Fibroblast of skin of left quadriceps (primary cell): ENCODE data around the gene DHRS4L2.
"Not testable (repeated sequence)": the region's sequence is repeated elsewhere in the genome, so short reads cannot be mapped to it uniquely, and the experiment has no call there.

Experiments used
- DNase-seq, 2 experiments: peaks; one replicate each; pipeline ENCODE4 v3.0.0-alpha.2; 2013; ENCODE audit warnings: low read depth in 2 of 2

The DHRS4L2 gene

DNA sequence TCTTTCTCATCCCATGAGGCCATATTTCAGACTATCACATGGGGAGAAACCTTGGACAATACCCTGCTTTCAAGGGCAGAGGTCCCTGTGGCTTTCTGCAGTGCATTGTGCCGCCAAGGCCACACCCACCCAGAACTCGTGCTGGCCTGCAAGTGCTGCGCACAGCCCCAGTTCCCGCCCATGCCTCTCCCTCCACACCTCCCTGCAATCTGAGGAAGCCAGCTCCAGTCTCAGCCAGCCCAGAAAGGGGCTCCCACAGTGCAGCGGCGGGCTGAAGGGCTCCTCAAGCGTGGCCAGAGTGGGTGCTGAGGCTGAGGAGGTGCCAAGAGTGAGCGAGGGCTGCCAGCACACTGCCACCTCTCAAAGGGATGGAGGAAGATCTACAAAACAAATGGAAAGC is 15.6 kb upstream of the DHRS4L2 start:
- DNase-seq: not testable (repeated sequence)

DNA sequence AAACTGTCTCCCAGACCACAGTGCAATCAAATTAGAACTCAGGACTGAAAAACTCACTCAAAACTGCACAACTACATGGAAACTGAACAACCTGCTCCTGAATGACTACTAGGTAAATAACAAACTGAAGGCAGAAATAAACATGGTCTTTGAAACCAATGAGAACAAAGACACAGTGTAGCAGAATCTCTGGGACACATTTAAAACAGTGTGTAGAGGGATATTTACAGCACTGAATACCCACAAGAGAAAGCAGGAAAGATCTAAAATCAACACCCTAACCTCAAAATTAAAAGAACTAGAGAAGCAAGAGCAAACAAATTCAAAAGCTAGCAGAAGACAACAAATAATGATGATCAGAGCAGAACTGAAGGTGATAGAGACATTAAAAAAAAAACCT is 14.7 kb upstream of the DHRS4L2 start:
- not testable (repeated sequence) for DNase-seq

DNA sequence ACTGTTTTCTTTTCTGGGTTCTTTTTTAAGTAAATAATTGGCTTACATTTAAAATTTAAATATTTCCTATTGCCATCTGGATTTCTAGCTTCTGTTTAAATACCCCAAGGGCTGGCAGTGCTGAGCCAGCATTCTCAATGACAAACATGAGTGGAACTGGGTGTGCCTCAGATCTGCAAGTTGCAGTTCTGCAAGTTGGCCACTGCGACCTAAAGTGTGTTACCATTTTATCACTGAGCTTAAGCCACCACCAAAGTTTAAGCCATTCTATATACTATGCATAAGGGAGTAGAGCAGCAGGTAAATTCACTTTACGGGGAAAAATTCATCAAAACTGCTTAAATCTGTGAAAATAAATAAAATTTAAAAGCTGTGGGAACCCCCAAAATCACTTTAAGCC is 11.5 kb upstream of the DHRS4L2 start:
- DNase-seq: not testable (repeated sequence)

DNA sequence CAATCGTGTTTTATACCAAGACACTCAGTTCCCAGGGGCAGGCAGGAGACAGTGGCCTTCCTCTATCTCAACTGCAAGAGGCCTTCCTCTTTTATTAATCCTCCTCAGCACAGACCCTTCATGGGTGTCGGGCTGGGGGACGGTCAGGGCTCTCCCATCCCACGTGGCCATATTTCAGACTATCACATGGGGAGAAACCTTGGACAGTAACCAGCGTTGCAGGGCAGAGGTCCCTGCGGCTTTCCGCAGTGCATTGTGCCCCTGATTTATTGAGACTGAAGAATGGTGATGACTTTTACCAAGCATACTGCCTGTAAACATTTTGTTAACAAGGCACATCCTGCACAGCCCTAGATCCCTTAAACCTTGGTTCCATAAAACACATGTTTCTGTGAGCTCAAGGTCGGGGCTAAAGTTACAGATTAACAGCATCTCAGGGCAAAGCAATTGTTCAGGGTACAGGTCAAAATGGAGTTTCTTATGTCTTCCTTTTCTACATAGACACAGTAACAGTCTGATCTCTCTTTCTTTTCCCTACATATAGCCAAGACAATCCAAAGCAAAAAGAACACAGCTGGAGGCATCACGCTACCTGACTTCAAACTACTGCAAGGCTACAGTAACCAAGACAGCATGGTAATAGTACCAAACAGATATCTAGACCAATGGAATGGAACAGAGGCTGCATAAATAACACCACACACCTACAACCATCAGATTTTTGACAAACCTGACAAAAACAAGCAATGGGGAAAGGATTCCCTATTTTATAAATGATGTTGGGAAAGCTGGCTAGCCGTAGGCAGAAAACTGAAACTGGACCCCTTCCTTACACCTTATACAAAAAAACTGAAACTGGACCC is 6.5 kb upstream of the DHRS4L2 start:
- not testable (repeated sequence) for DNase-seq

DNA sequence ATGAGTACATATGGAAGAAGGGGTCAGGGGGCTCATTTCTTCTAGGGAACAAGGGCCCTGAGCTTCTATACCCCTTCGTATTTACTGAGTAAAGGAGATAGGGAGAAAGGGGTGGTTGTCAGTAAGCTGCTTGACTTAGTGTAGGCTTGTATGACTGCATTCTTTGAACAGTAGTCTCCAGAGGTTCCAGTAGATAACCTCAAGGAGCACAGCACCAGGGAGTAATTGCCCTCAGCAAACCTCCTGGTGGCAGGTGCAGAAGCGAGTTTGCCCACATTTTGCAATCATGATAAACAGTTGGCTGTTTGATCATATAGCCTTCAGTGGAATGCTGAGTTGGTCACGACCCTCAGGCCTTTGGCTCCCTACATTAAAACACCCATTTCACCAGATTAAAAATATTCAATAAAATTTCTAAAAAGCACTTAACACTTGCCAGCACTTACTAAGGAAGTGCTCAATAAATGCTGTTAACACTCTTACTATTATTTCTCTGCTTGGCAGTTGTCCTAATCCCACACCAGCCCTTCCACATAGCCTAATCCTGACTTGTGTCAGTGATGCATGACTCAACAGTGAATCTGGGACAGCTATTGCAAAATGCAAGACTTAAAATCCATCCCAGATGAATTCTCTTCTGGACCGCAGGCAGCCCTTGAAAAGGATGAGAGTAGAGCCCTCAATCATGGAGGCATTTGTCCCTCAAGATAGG is 3.7 kb upstream of the DHRS4L2 start:
- peak; percentile 95 for DNase-seq

DNA sequence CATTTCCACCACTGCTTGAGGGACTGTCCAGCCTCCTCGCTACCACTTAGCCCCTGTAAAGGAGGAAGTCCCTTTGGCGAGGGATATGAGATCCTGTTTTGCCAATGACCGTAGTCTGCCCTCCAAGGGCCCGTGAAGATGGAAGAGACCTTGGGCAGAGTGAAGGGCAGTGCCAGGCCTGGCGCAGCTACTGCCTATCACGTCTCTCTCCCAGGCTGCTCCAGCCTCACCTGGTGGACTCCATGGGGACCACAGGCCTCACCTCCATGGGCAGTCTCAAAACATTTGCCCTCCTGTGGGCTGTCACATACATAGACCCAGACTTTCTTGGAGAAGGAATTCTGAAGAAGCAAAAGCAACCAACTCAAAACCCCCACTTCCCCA is 514 bp upstream of the DHRS4L2 start:
- not testable (repeated sequence) for DNase-seq

DNA sequence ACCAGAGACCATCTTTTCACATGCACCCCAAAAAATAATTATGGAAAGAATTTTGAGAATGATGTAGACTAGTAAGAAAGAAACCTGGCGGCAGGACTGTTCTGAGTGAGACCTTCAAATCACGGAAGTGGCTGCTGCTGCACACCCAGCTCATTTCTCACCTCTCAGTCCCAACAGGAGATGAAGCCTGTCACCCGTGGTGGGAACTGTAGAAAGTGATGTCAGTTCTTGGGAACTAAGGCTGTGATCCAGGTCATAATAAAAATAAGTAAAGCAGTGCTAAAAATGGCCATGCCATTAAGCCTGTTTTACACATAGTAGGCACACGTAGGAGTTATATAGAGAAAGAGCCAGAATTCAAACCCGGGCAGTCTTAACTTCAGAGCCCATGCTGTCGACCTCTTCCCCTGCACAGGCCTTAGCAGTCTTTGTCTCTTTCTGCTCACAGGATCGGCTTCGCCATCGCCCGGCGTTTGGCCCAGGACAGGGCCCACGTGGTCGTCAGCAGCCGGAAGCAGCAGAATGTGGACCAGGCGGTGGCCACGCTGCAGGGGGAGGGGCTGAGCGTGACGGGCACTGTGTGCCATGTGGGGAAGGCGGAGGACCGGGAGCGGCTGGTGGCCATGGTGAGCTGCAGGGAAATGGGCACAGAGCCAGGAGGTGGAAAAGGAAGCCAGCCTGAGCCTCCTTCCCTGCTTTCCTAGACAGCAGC is 1.2 kb downstream of the DHRS4L2 start:
- not testable (repeated sequence) for DNase-seq

DNA sequence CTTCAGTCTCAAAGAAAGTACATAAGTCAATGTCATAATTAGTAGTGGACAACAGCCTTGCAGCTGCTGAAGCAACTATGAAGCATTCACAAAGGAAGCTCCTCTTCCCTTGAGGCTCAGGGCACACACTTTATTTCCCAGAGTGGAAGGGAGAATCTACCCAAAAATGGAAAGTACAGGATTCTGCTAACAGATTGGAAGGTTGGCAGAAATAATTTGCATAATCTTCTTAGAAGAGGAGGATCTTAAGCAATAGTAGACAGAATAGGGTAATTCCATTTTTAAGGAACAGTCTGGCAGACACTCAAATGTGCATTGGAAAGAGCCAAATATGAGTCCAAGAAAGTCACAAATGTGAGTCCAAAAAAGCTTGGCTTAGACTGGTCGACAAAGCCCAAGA is 2.2 kb downstream of the DHRS4L2 start:
- not testable (repeated sequence) for DNase-seq

DNA sequence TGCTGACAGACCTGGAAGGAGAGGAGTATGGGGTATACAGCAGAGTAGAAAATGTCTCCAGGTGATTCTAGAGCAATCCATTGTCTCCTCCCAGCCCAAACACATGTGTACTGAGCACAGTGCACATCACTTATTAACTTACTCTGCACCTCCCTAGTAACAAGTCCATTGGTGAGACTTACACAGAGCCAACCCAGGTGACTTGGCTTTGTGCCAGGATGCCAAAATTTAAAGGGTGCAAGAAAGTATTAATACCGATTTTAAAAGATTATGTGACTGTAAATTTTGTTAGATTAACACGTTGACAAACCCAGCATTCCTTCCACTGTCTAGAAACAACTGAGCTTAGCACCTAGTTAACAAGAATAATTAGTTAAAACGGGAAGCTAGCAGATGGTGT is 4.3 kb downstream of the DHRS4L2 start:
- not testable (repeated sequence) for DNase-seq

DNA sequence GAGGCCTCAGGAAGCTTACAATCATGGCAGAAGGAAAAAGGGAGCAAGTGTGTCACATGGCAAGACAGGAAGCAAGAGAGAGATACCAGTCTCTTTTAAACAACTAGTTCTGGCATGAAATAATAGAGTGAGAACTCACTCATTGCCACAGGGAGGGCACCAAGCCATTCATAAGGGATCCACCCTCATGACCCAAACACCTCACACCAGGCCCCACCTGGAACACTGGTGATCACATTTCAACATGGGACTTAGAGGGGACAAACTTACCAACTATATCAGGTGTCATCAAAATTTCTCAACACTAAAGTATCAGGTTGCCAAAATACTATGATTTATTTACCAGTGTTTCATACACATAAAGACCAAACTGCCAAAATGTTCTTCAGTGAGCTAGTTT is 7.3 kb downstream of the DHRS4L2 start:
- not testable (repeated sequence) for DNase-seq

DNA sequence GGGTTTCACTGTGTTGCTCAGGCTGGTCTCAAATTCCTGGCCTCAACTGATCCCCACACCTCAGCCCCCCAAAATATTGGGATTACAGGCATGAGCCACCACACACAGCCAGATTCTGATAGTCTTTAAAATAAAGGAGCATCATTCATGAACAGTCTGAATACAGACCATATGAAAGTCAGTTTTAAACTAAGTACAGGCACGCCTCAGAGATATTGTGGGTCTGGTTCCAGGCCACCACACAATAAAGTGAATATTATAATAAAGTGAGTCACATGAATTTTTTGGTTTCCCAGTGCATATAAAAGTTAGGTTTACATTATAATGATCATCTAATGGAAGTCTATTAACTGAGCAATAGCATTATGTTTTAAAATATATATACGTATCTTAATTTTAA is 8.1 kb downstream of the DHRS4L2 start:
- not testable (repeated sequence) for DNase-seq

DNA sequence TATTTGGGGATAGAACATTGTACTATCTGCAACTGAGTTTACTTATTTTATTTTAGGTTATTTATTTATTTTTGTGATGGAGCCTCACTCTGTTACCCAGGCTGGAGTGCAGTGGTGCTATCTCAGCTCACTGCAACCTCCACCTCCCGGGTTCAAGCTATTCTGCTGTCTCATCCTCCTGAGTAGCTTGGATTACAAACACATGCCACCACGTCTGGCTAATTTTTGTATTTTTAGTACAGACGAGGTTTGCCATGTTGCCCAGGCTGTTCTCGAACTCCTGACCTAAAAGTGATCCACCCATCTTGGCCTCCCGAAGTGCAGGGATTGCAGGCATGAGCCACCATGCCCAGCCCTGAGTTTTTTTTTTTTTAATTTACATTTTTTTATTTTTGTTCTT is 10.9 kb downstream of the DHRS4L2 start:
- DNase-seq: not testable (repeated sequence)

DNA sequence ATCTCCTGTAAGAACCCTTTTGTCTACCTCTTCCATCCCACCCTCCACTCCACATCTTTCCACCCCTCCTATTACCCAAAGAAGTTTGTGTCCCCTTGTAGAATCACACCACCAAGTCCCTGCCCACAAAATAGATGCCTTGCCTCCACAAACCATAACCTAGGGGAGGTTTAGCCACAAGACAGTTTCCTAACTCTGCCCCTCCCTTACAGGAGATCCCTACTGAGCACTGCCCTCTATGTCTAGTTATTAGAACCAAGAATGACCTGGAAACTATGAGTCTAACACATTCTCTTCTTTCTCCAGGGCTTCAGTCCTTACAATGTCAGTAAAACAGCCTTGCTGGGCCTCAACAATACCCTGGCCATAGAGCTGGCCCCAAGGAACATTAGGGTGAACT is 12.3 kb downstream of the DHRS4L2 start:
- not testable (repeated sequence) for DNase-seq

DNA sequence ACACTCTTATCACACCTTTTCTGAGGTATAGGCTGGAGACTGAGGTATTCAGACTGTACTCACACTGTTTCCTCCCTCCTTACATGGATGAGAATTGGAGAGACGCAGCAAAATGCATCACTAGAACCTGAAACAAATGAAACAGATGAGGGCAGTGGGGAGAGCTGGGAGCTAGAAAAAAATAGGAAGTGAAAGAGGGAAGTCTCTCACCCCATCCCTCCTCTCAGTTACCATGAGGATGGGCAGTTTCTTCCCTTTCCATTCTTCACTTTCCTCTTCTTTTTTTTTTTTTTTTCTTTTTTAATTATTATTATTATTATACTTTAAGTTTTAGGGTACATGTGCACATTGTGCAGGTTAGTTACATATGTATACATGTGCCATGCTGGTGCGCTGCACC is 12.9 kb downstream of the DHRS4L2 start:
- not testable (repeated sequence) for DNase-seq

DNA sequence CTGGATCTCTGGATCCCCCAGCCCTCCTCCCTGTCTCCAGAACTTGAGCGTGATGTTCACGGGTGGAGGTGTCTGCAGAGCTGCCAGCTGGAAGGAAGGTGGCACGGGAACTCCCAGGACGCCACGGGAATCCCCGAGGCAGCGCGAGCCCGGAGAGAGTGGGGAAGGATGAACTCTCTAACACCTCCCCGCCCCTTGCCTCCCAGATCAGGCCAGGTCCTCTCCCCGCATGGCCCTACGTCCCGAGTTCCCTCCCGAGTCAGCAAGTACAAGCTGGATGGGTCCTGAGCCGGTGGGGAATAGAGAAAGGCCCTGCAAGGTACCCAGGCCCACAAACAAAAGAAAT is 17.7 kb downstream of the DHRS4L2 start:
- not testable (repeated sequence) for DNase-seq

DNA sequence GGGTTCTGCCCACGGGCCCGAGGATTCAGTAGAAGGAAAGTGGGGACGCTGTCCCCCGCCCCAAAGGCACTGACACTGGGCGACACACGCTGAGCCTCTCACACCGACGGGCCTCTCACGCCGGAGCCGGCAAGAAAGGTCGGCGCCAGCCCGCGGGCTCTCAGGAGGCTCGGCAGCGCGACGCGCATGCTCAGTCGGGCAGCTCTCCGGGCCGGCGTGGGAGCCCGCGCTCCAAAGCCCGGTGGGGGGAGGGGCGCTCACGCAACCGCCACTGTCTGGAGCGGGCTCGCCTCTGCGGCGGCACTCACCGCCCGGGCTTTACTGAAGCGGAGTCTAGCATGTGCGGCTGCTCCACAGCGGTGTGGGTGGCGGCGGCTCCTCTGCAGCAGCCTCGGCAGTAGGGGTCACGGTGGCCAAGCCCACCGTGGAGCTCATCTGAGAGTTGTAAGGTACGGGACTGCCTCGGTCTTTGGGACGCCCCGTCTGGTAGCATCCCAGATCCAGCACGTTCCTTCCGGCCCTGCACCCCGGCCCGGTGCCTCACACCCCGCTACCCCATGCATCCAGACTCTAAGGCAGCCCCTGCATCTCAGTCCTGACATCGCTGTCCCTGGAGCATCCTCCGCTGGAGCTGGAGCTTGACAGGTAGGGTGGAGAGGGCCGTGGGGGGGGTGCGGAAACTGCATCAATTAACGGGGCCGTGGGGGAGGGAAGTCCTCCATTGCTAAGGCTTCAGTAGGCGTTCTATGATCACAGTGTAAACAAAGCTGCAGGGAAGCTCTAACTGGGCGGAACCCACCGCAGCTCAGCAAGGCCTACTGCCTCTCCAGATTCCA is 18.3 kb downstream of the DHRS4L2 start:
- DNase-seq: not testable (repeated sequence)

DNA sequence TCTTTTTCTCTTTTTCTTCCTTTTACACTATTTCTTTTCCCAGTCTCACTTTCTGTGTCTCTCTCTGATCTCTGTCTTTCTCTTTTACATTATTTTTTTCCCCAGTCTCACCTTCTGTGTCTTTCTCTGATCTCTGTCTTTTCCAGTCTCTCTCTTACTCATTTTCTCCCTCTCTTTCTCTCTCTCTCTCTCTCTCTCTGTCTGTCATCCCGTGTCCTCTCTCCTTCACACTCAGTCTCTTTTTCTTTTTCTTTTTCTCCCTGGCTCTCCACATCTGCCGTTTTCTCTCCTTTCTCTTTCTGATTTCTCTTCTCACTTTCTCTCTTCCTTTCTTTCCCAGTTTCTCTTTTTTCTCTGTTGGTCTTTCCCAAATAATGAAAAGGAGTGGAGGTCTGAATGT is 22.3 kb downstream of the DHRS4L2 start:
- DNase-seq: no peak

DNA sequence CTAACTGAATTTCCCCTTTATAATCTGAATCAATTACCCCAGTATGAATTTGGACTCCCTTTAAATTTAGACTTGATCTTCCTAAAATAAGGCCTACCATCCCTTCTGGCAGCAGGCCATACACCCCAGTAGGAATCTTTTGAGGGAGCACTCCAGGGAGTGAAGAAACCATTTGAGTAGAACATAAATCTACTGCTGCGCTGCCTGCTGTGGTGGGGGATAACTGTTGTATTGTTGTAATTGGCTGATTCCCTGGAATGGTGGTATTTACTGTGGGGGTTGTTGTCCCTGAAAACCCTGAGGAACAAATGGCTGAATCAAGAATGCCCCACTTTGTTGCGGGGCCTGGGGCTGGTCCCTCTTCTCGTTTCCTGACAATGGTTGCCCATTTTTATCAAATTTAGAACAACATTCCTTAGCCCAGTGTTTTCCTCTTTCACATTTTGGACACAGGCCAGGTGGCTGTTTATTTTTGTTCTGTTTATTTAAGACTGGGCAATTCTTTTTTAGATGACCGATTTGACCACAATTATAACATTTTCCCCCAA is 24.1 kb downstream of the DHRS4L2 start:
- DNase-seq: not testable (repeated sequence)

DNA sequence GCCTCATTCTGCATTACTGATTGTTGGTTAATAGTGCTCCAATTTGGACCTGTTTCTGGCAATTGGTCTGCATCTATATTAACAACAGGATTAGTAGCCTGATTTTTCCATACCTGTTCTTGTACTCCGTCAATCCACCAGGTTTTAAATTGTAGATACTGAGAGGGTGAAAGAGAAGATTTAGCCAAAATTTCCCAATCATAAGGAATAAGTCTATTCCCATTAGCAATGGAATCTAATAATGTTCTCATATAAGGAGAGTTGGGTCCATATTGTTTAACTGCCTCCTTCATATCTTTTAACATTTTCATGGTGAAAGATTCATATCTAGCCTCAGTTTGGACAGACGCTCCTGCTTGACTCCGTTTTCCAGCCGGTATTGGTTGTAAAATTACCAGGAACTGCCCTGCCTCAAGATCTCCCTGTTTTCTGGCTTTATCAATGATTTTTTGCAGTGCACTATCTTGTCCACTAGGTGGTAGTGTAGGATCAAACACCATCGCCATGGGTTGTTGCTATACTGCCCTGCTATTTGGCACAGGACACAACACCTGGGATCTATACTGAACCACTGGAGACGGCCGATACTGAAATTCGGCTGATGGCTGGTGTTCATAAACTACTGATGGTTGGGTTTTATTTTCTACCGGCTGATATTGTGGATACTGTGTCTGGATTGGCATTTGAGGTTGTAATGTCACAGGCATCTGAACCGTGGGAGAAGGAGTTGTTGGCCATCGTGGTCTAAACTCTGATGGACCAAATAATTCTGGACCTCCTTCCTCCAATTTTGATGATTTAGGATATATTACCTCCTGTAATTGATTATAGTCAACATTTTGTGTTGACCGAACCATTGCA is 25.2 kb downstream of the DHRS4L2 start:
- DNase-seq: no peak

DNA sequence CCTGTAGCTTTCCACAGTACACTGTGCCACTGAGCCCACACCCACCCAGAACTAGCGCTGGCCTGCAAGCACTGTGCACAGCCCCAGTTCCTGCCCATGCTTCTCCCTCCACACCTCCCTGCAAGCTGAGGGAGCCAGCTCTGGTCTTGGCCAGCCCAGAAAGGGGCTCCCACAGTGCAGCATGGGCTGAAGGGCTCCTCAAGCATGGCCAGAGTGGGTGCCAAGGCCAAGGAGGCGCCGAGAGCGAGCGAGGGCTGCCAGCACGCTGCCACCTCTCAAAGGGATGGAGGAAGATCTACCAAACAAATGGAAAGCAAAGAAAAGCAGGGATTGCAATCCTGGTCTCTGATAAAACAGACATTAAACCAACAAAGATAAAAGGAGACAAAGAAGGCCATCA is 27.0 kb downstream of the DHRS4L2 start:
- DNase-seq: not testable (repeated sequence)
